ENCODE results near the gene UBR4. TPM values are rescaled to one million over a fixed set of nuclear protein-coding genes. Genes with fewer than 3 reads are reported as not detected.

UBR4 gene
- 163 and 178 TPM in 2 replicates for total RNA-seq

GRCh38 chr1:19209990-19210771, at the start of gene UBR4:
Gene UBR4 (minus strand): TSS chr1:19210266. CDS start chr1:19210248, 18 bp downstream.

DNA sequence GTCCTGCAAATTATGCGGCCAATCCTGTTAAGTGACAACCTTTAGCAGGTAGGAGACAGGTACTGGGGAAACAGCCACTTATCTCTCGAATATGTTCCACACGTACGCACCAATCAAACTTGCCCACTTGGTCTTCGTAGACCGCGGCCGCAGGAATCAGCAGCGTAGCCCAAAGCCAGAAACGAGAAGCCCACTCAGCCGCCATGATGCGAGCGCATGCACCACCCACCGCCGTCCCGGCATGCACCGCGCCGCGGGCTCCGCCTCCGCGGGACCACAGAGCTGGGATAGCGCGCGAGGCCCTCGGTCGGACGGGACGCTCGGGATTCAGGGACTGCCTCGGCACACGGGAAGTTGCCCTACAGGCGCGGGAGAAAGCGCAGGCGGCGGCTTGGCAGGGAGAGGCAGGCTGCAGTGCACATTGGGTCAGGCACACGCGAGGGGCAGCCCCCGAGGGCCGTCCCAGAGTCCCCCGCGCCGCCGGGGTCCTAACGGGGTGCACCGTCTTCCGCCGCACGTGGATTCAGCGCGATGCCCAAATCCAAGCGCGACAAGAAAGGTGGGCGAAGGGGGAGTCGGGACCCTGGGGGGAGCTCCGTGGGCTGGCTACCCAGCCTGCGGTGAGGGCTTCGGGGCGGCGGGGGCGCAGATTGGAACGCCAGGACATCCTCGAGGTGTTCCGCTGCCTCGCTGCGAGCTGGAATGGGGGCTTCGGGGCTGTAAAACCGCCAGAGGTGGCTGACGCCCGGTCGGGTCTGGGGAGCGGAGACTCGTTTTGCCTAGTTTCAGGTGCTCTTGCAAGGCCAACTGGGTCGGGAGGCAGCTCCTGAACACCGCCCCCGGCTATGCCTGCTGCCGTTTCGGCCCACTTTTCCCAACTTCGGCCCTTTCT, 41.5 kb upstream of the UBR4 start, which contains the start of the genes EMC1 and MRTO4:
EMC1 (minus strand) TSS at position 220 of the 892 bp plus-strand sequence; CDS start at position 205, 15 bp downstream.
MRTO4 (plus strand) TSS at position 501 of the 892 bp plus-strand sequence; CDS start at position 532, 31 bp downstream.

Other genes starting within 250 kb of the UBR4 start
- gene EMC1, start 41.3 kb upstream of the UBR4 start, total RNA-seq: 72.2 and 74.5 TPM in 2 replicates
- gene MRTO4, start 41.5 kb upstream of the UBR4 start, total RNA-seq: 45.2 and 48.1 TPM in 2 replicates
- gene AKR7A3, start 78.5 kb upstream of the UBR4 start, total RNA-seq: 0.40 and 0.43 TPM in 2 replicates
- 41.1 and 47.9 TPM in 2 replicates for gene AKR7A2, start 101.9 kb upstream of the UBR4 start, total RNA-seq
- 13.7 and 14.0 TPM in 2 replicates for gene SLC66A1, start 102.1 kb upstream of the UBR4 start, total RNA-seq